ENCODE data around the gene SLC17A1.

SLC17A1 gene, protein sequence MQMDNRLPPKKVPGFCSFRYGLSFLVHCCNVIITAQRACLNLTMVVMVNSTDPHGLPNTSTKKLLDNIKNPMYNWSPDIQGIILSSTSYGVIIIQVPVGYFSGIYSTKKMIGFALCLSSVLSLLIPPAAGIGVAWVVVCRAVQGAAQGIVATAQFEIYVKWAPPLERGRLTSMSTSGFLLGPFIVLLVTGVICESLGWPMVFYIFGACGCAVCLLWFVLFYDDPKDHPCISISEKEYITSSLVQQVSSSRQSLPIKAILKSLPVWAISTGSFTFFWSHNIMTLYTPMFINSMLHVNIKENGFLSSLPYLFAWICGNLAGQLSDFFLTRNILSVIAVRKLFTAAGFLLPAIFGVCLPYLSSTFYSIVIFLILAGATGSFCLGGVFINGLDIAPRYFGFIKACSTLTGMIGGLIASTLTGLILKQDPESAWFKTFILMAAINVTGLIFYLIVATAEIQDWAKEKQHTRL

GRCh38 chr6:25831532-25832306 is at the start of gene SLC17A1:
SLC17A1 (minus strand) TSS chr6:25832052; CDS start chr6:25830557, 1,495 bp downstream.
- no peak for DNase-seq

GRCh38 chr6:25880601-25881000 is 48.7 kb upstream of the SLC17A1 start:
- DNase-seq = no peak

DNA sequence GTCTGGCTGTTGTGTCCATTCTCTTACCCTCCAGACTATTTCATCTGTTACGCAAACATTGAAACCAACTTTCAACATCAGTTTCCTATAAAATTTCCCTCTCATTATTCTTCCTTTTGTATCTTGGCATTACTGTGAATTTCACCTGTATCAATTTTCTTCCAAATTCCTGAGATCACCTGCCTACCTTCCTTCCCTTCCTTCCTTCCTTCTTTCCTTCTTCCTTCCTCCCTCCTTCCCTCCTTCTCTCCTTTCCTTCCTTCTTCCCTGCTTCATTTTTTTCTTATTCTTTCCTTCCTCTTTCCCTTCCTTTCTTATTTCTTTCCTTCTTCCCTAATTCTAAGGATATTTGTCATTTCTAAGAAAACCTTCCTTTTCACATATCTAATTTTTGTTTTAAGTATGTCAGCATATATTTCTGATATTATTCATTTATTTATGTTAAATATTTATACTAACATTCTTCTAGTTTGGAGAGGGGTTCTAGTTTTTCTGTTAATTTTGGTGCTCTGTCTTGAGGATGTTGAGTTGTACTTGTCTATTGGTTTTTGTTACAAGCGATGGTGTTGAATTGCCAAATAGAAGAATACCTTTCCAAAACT is 47.0 kb upstream of the SLC17A1 start:
- DNase-seq = no peak

DNA sequence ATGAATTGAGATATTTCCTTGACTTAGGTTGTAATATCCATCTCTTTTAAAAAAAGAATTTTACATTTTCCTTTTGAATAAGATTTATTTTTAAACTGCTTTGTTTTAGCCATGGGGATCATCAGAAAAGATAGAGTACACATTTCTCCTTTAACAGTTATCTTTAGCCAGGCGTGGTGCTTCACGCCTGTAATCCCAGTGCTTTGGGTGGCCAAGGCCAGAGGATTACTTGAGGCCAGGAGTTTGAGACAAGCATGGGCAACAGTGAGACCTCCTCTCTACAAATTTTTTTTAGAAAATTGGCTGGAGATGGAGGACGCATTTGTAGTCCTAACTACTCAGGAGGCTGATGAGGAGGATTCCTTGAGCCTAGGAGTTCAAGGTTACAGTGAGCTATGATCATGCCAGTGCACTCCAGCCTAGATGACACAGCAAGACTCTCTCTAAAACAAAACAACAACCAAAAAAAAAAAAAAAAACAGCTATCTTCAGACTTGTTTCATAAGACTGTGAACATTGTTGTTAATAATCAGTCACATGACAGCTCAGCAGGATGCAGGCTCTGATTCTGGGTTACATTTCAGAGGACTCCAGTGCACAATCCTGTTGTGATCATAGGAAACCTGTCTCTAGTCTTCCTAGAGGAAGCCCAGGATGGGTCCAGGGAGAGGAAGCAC is 44.2 kb upstream of the SLC17A1 start:
- DNase-seq = no peak

GRCh38 chr6:25875563-25875905 is 43.7 kb upstream of the SLC17A1 start:
- no peak for DNase-seq

GRCh38 chr6:25874822-25875562 is 43.1 kb upstream of the SLC17A1 start:
- no peak for DNase-seq

- no peak for DNase-seq
Observed at GRCh38 chr6:25874118-25874517, 42.3 kb upstream of the SLC17A1 start, which contains the start of gene SLC17A3. SLC17A3 (minus strand) TSS chr6:25874243; CDS start chr6:25868387, 5,856 bp downstream.

DNA sequence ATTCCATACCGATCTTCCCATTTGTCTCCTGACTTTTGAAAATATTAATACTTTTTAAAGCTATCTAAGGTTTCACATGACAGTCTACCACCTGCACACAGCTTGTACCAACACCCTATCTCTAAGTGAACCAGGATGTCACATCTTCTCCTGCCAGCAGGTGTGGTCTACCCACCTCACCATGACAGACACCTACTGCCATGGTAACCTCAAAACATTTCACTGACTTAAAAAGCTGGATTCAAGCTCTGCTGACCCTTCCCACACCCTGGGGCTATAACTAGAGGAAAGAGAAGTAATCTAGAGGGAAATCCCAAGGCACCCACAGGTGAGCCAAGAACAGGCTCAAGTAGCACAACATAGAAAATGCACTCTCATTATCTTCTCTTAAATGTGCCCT is 41.0 kb upstream of the SLC17A1 start:
- no peak for DNase-seq

DNA sequence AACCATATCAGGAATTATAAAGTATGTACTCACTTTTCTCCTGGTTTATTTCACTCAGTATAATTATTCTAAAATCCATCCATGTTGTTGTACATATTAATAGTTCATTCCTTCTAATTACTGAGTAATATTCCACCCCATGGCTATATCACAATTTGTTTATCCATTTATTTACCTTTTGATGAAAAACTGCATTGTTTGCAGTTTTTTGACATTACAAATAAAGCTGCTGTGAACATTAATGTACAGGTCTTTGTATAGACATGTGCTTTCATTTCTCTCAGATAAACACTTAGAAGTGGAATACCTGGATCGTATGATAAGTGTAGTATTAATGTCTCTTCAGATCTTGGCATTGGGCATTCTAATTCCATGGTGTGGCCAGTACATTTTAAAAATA is 38.0 kb upstream of the SLC17A1 start:
- DNase-seq = no peak

DNA sequence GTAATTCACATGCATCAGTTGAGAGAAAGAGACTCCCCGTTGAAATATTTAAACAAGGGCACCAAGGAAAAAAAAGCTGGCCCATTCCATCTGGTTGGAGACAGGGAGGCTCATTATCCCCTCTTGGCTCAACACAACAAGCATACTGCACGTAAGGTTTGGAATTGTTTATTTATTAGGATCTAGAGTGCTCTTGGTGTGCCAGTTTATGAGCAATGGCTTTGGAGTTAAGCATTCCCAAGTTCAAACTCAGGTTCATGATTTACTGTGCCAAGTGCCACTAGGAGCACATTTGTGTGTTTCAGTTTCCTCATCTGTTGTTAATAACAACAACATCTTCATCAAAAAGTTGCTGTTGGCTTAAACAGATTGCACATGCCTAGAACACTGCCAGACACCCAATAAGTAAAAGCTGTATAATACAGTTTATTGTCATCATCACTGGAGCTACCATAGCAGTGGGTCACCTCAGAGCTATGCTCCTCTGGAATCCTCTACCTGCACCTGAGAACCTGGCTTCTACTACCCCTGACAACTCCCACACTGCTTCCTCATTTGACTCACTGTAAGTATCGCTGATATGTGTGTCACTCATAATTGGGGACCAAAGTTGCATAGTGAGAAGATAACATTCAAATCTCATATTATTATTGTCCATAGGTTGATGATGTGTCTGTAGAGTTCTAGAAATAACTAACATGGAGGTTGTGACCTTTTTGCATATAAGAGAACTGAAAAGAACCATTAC is 36.8 kb upstream of the SLC17A1 start:
- DNase-seq = no peak

DNA sequence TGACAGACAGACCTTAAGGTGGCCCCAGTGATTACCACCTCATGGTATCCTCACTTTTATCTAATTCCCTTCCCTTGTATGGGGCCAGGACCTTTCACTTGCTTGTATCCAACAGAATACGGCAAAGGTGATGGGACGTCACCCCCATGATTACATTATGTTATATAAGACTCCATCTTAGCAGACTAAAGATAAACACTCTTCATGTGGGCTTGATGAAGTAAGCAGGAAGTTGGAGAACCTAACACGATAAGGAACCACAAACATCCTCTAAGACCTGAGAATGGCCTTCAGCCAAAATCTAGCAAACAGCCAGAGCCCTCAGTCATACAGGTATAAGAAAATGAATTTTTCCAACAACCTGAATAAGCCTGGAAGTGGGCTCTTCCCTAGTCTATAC is 34.2 kb upstream of the SLC17A1 start:
- no peak for DNase-seq

GRCh38 chr6:25863360-25863759 is 31.5 kb upstream of the SLC17A1 start:
- no peak for DNase-seq

DNA sequence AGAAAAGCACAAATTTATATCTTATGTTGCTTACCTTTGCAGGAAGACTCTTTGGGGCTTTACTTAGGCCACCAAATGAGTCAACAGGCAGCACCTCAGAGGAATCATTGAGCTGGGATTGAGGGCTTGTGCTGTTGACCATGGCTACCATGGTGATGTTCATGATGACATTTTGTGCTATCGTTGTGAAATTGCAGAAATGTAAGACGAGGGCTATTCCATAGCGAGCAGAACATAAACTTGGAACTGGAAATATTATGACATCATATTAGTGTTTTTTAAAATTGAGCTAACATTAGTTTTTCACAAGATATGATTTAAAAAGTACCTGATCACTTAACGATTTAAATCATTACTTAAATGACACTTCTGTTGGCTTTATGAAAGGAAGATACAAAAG is 30.3 kb upstream of the SLC17A1 start:
- no peak for DNase-seq

- no peak for DNase-seq
Observed at GRCh38 chr6:25852756-25853155, 20.9 kb upstream of the SLC17A1 start.

DNA sequence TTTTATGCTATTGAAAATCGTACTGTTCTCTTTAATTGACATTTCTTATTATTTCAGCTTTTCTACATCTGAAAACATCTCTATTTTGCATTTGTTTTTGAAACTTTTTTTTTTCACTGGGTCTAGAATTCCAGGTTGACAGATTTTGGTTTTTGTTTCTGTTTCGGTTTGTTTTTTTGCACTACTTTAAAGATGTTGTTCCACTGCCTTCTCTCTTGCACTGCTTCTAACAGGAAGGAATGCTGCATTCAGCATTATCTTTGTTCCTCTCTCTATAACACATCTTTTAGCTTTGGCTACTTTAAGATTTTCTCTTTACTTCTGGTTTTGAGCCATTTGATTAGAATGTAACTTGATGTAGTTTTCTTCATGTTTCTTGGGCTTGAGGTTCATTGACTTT is 20.1 kb upstream of the SLC17A1 start:
- no peak for DNase-seq

- no peak for DNase-seq
Observed at GRCh38 chr6:25844518-25844917, 12.7 kb upstream of the SLC17A1 start.

DNA sequence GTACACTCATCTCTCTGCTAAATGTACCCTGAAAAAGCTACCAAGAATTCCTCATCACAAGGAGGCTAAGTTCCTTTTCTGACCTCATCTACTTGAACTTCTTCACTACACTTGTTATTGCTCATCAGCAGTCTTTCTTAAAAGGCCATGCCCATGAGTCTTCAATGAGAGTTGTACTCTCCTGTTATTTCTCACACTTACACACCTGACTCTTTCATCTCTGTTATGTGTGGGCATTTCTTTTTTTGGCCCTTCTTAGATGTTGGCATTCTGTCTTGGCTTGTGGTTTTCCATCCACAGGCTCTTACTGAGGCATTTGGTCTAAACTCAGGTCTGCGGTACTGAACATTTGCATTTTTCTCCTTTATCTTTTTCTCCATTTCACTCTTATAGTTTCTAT is 10.7 kb upstream of the SLC17A1 start:
- DNase-seq = no peak

DNA sequence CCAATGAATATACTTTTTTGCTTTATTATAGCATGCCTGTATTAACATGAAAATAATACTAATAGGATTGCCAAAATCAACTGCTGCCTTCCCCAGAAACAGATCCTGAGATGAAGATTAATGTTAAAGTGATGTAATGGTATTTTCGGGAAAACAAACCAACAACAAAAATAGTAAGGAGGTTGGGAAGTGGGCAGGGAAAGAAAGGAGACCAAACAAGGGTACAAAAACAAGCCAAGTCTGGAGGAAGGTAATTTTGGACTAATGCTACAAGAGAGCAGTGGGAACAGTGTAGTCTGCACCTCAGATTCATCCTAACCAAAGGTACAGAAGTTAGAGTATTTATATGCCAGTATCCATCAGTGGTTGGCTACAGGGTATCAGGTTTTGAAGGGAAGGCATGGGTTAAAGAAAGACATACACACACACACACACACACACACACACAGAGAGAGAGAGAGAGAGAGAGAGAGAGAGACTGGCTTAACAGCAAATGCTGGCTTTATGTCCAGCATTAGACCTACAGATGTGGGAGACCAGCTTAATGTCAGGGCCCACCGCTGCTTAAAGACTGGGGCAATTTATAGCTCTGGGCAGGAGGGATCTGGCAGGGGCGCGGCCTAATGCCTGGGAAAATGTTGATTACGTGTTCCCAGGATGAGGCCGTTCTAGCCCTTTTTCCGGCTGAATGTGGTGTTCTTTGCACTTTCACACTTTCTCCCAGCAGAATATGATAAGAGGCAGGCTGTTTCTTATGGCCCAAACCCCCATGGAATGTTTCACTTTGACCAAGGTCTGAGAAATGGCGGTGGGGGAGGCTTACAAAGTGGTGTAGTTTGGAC is 3.8 kb upstream of the SLC17A1 start:
- no peak for DNase-seq

DNA sequence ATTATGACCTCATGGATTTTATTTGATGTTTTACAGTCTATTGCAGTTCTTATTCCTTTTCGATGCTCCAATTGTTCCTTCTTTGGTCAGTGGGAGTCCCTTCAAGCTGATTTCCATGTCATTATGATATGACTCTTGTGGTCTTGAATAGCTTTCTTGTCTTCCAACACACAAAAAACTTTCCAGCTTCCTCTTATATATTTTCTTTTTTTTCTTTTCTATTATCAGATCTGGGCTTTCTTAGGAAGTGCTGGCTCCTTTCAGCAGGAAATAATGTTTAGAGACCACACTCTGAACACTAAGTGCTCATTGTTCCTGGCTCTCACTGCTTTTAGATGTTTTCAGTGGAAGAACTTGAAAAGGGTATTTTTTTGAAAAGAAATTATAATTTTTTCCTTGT is 3.1 kb upstream of the SLC17A1 start:
- DNase-seq = no peak

- no peak for DNase-seq
Observed at GRCh38 chr6:25833136-25833535, 1.3 kb upstream of the SLC17A1 start.

DNA sequence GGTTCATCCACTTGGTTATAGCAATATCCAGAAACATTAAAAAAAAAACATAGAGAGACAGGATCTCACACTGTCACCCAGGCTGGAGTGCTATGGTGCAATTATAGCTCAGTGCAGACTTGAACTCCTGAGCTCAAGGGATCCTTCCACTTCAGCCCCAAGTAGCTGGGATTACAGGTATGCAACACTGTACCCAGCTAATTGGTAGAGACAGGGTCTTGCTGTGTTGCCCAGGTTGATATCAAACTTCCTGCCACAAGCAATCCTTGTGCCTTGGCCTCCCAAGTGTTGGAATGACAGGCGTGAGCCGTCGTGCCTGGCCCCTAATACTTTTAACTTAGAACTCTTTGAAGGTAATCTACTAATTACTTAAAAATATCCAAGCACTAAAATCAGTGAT is 818 bp upstream of the SLC17A1 start:
- no peak for DNase-seq

Data from activated naive CD4-positive, alpha-beta T cell treated with anti-CD3 and anti-CD28 coated beads, Interleukin-2, amount 50 U/mL, for 16 hours (primary cell).